ENCODE measurements around the gene TRIM66.
"Not testable (repeated sequence)": the region's sequence is repeated elsewhere in the genome, so short reads cannot be mapped to it uniquely, and the experiment has no call there.

TRIM66 gene

DNA sequence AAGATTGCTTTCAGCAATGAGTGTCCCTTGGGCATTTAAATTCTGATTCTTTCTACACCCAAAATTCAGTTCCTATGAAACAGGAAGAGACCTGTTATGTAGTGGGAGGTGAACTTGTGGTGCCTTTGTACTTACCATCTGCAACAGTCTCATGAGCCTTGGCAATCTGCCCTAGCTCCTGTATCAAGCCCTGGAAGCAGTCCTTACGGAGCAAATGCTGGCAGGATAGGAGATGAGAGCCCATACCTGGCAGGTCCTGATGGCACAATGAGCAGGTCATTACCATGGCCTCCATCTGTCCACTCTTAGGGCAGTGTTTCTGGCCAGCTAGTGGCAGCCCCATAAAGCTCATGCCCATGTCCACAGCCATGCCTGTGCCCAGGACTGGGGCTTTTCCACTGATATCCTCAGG, 10.8 kb downstream of the TRIM66 start:
- H3K4me3 ChIP-seq (ENCODE audit: low read depth, low read length) = no peak overlapping the region
- DNase-seq (ENCODE audit: low read depth) = no peak

DNA sequence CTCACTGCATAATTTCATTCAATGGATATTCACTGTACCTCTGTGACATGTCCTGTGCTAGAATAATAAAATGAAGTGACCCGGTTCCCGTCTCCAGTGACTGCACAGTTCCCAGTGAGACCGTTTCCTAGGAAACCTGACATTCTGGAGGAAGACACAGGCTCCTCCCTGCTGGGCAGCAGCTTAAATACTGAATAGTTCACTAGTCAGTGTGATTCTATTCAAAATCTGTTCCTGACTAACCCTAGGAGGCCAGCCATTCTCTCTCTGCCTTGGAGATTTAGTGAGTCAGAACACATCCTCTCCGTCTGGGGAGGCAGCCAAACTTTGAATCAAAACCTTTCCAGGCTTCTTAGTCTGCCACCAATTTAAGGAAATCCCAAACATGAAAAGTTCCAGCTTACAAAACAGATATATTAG, 11.3 kb downstream of the TRIM66 start:
- no peak for DNase-seq (ENCODE audit: low read depth)
- TF ChIP-seq MYC (IDR thresholded peaks at IDR 0.05; ENCODE audit: low read depth, low read length) (no peak), POLR2A (IDR thresholded peaks at IDR 0.05; ENCODE audit: extremely low read depth, insufficient read length) (no peak)
- TF ChIP-seq, protein P1, sequence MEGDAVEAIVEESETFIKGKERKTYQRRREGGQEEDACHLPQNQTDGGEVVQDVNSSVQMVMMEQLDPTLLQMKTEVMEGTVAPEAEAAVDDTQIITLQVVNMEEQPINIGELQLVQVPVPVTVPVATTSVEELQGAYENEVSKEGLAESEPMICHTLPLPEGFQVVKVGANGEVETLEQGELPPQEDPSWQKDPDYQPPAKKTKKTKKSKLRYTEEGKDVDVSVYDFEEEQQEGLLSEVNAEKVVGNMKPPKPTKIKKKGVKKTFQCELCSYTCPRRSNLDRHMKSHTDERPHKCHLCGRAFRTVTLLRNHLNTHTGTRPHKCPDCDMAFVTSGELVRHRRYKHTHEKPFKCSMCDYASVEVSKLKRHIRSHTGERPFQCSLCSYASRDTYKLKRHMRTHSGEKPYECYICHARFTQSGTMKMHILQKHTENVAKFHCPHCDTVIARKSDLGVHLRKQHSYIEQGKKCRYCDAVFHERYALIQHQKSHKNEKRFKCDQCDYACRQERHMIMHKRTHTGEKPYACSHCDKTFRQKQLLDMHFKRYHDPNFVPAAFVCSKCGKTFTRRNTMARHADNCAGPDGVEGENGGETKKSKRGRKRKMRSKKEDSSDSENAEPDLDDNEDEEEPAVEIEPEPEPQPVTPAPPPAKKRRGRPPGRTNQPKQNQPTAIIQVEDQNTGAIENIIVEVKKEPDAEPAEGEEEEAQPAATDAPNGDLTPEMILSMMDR (IDR thresholded peaks at IDR 0.05; ENCODE audit: low read depth, low read length) = no peak
- TF ChIP-seq, protein P2, sequence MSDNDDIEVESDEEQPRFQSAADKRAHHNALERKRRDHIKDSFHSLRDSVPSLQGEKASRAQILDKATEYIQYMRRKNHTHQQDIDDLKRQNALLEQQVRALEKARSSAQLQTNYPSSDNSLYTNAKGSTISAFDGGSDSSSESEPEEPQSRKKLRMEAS (IDR thresholded peaks at IDR 0.05; ENCODE audit: low read depth, low read length) = no peak

More for the DNA sequence above, 10.8 kb downstream of the TRIM66 start:
- TF ChIP-seq, protein P1 (IDR thresholded peaks at IDR 0.05; ENCODE audit: low read depth, low read length) = no peak
- TF ChIP-seq MYC (IDR thresholded peaks at IDR 0.05; ENCODE audit: low read depth, low read length) (no peak), POLR2A (IDR thresholded peaks at IDR 0.05; ENCODE audit: extremely low read depth, insufficient read length) (no peak)
- TF ChIP-seq, protein P2 (IDR thresholded peaks at IDR 0.05; ENCODE audit: low read depth, low read length) = no peak

DNA sequence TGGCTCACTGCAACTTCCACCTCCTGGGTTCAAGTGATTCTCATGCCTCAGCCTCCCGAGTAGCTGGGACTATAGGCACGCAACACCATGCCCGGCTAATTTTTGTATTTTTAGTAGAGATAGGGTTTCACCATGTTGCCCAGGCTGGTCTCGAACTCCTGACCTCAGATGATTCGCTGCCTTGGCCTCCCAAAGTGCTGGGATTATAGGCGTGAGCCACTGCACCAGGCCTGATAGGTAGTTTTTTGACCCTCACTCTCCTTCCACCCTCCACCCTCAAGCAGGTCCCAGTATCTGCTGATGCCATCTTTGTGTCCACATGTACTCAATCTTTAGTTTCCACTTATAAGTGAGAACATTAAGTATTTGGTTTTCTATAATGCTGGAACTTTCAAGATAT, 12.4 kb downstream of the TRIM66 start:
- not testable (repeated sequence) for DNase-seq (ENCODE audit: low read depth); H3K4me3 ChIP-seq (ENCODE audit: low read depth, low read length)

More for the DNA sequence above, 11.3 kb downstream of the TRIM66 start:
- H3K4me3 ChIP-seq (ENCODE audit: low read depth, low read length) = no peak overlapping the region

DNA sequence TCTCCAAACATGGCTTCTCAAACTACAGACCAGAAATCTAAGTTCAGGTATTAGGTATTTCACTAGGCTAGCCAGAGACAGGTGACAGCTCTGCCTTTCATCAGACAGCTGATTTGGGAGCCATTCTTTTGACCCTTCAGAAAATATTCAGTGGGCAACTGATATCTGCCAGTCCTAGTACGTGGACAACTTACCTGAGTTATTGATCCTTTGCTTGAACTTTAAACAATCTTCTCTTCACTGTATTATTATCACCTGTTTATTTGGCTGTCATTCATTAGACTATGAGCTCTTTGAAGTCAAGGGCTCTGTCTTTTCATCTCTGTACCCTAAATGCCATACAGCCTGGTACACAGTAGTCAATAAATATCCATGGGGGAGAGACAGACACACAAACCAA, 17.2 kb downstream of the TRIM66 start:
- DNase-seq (ENCODE audit: low read depth) = no peak
- no peak overlapping the region for H3K4me3 ChIP-seq (ENCODE audit: low read depth, low read length)
- TF ChIP-seq, protein P1 (IDR thresholded peaks at IDR 0.05; ENCODE audit: low read depth, low read length) = no peak
- TF ChIP-seq, protein P2 (IDR thresholded peaks at IDR 0.05; ENCODE audit: low read depth, low read length) = no peak

DNA sequence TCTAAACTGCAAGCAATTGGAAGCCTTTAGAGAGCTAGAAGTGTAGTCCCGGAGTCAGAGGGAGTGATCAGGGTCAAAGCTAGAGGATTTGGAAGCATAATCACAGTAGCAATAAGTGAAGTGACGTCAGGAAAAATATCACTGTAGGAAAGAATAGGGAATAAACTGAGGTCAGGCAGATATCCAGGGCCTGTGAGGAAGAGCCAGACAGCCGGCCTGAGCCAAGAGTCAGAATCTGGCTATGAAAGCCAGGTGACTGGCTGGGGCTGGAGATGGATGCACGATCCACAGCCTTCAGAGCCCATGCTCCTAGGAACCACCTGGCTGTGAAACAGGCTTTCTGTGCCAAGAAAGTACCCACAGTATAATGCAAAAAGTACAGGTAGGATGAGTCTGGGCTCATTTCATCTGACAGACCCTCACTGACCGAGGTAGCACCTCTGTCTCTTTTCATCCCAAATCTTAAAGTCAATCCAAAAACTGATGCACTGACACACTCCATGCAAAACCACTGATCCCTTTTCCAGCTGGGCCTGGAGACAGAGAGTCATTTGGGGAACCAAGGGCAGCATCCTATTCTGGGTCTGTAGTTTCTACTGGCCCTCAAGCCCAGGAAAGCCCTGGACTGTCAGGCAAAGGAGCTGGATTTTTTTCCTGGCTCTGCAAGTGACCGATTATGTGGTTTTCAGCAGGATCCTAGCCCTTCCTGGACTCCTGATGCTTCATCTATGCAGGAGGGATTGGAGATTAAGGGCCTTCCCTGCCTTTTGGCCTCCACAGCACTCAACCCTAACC, 21.3 kb downstream of the TRIM66 start:
- TF ChIP-seq MYC (IDR thresholded peaks at IDR 0.05; ENCODE audit: low read depth, low read length) (no peak), POLR2A (IDR thresholded peaks at IDR 0.05; ENCODE audit: extremely low read depth, insufficient read length) (no peak)
- TF ChIP-seq, protein P1 (IDR thresholded peaks at IDR 0.05; ENCODE audit: low read depth, low read length) = no peak
- TF ChIP-seq, protein P2 (IDR thresholded peaks at IDR 0.05; ENCODE audit: low read depth, low read length) = no peak

DNA sequence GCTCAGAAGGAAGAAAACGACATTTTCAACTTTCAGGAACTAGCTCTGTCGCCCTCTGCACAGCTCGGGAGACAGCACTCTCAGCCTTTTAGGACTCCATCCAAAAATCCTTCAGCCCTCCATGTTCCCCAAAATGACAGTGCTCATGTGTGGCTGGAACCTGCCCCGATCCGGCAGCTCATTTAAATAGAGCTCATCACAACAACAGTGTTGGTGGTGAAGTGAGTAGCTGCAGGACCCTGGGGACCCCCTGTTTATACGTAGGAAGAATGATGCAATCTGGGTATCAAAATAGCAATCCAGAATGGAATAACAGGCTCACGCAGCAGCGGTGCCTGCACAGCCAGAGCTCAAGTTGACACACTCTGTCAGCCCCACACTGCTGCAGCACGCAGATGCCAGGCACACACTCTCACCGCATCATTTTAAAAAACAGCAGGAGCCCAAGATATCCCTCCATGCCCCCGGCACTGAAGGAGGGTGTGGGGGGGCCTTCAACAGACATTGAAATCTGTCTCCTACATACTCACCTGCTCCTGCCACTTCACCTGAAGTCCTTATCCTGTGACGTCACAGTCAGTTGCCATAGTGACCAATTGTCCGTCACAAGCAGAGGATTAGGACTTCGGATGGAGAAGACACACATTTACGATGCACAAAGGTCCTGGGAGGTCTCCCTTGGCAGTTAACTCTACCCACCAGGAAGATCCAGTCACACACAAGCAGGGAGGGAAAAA, 24.0 kb downstream of the TRIM66 start:
- TF ChIP-seq, protein P2 (IDR thresholded peaks at IDR 0.05; ENCODE audit: low read depth, low read length) = no peak
- TF ChIP-seq, protein P1 (IDR thresholded peaks at IDR 0.05; ENCODE audit: low read depth, low read length) = no peak
- TF ChIP-seq MYC (IDR thresholded peaks at IDR 0.05; ENCODE audit: low read depth, low read length) (no peak), POLR2A (IDR thresholded peaks at IDR 0.05; ENCODE audit: extremely low read depth, insufficient read length) (no peak)
- H3K4me3 ChIP-seq (ENCODE audit: low read depth, low read length) = no peak overlapping the region
- no peak for DNase-seq (ENCODE audit: low read depth)

More for the DNA sequence above, 21.3 kb downstream of the TRIM66 start:
- no peak for DNase-seq (ENCODE audit: low read depth)
- no peak overlapping the region for H3K4me3 ChIP-seq (ENCODE audit: low read depth, low read length)

Measured in NB4 (cell line).